ENCODE data around the gene RAB7B. TPM values are rescaled to one million over a fixed set of nuclear protein-coding genes. Genes with fewer than 3 reads are reported as not detected.

RAB7B gene
- total RNA-seq, 2 experiments from 2014 or later: not detected

DNA sequence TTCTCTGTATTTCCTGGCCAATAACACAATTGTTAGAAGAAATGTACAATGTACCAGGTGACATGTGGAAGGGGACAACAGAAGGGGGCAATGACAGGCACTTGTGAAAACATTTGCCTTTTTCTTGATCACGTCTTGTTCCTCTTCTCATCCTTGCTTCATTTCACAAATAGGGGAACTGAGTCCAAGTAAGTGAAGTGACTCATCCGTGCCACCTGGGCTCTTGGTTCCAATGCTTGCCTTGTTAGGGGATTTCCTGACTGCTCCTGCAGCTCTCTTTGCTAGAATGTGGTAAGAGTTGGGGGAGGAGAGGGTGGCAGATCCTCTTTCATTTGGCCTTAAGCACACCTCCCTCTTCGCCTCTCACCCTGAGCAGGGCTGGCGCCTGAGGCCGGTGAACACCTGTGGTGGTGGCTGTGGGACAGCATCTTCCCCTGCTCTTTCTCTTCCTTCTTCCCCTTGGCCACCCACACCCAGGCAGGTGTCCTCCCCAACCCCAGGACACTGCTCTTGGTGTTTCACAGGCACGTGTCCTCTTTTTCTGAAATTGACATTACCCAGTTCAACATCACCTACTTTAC is 47.5 kb upstream of the RAB7B start:
- H3K79me2 ChIP-seq (ENCODE audit: insufficient read depth, low read depth, low read length): peaks cover 30% of the 10 kb centered on the region
- no peak overlapping the region for H2AFZ ChIP-seq (ENCODE audit: low read length)
- POLR2A ChIA-PET: interaction anchor here (0.8 to 1.2 kb wide), 2 partner anchors 7 to 9 kb away, joined by 3 read pairs; no protein-coding TSS in a partner anchor
- H3K4me2 ChIP-seq (ENCODE audit: low read length): peak overlapping the region; percentile 69
- H3K36me3 ChIP-seq (ENCODE audit: insufficient read depth, low read length): peaks cover 15% of the 10 kb centered on the region
- intact Hi-C loops (cut with micrococcal nuclease; ENCODE audit: unreplicated experiment): loop anchor here (1.0 to 10.0 kb wide), 10 partner anchors 9 to 1528 kb away; partner anchors contain the start of genes FCMR, IKBKE and MAPKAPK2
- H3K27ac ChIP-seq (ENCODE audit: low read depth, low read length, poor library complexity, severe bottlenecking): peak overlapping the region; percentile 98
- H3K9me3 ChIP-seq (ENCODE audit: low read length): no peaks in the 10 kb centered on the region
- CTCF ChIA-PET (ENCODE audit: unreplicated experiment): interaction anchor here (0.6 kb wide), 1 partner anchor 422 kb away, joined by 3 read pairs; no protein-coding TSS in a partner anchor
- H3K4me1 ChIP-seq (ENCODE audit: insufficient read depth, low read length, poor library complexity, severe bottlenecking): peaks cover 74% of the 10 kb centered on the region
- peak overlapping the region; percentile 55 for H3K4me3 ChIP-seq (ENCODE audit: low read depth, low read length, poor library complexity, severe bottlenecking)
- no peaks in the 10 kb centered on the region for H4K20me1 ChIP-seq (ENCODE audit: insufficient read depth, low read length)
- peak; percentile 71 for TF ChIP-seq CTCF (conservative IDR thresholded peaks at IDR 0.05; ENCODE audit: low read length)
- no peak for TF ChIP-seq EZH2phosphoT487 (IDR thresholded peaks at IDR 0.05; ENCODE audit: borderline replicate concordance, low read depth, low read length)
- H3K9me2 ChIP-seq (ENCODE audit: insufficient read depth, low read length): no peaks in the 10 kb centered on the region
- BruUV-seq (replicated peaks): no TSS peak
- DNase-seq (ENCODE audit: low spot score): peak; percentile 98

DNA sequence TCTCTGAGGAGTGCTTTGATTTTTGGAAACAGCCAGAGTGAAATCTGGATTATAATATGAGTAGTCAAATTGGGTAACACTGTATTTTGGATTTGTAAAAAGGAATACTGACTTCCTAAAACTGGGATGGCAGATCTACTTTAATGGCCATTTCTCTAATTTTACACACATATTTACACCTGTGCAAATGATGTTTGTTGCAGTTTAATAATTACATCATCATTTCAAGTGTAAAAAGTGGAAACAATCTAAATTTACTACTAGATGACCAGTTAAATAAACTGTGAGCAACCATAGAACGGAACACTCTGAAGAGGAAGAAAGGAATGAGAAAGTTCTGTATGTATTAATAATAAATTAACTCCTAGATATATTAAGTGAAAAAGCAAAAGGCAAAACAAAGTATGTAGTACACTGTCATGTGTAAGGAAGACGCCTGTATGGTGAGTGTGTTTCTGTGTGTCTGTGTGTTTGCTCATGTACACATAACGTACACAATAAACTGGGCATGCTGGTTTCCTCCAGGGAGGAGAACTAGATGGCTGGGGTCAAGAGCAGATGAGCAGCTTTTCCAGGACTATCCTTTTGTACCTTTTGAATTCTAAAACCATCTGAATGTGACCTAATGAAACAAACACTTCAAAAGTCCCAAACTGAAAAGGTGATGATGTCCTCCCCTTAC is 46.9 kb upstream of the RAB7B start:
- H4K20me1 ChIP-seq (ENCODE audit: insufficient read depth, low read length): no peaks in the 10 kb centered on the region
- H3K4me2 ChIP-seq (ENCODE audit: low read length): peak overlapping the region; percentile 54
- BruUV-seq (replicated peaks): no TSS peak
- ChIA-PET POLR2A (no interaction called here), CTCF (ENCODE audit: unreplicated experiment) (no interaction called here)
- intact Hi-C loops (cut with micrococcal nuclease; ENCODE audit: unreplicated experiment): loop anchor here (1.0 to 10.0 kb wide), 9 partner anchors 9 to 1528 kb away; partner anchors contain the start of genes FCMR, IKBKE and MAPKAPK2
- H3K4me1 ChIP-seq (ENCODE audit: insufficient read depth, low read length, poor library complexity, severe bottlenecking): peaks cover 67% of the 10 kb centered on the region
- H3K9me2 ChIP-seq (ENCODE audit: insufficient read depth, low read length): no peaks in the 10 kb centered on the region
- no peaks in the 10 kb centered on the region for H3K9me3 ChIP-seq (ENCODE audit: low read length)
- H2AFZ ChIP-seq (ENCODE audit: low read length): peak overlapping the region; percentile 2; the same call in 1 of the 2 replicates
- DNase-seq (ENCODE audit: low spot score): no peak
- H3K36me3 ChIP-seq (ENCODE audit: insufficient read depth, low read length): peaks cover 8% of the 10 kb centered on the region; the same call in 1 of the 2 replicates
- TF ChIP-seq CTCF (conservative IDR thresholded peaks at IDR 0.05; ENCODE audit: low read length) (no peak), EZH2phosphoT487 (IDR thresholded peaks at IDR 0.05; ENCODE audit: borderline replicate concordance, low read depth, low read length) (no peak)
- H3K27ac ChIP-seq (ENCODE audit: low read depth, low read length, poor library complexity, severe bottlenecking): peak overlapping the region; percentile 98
- peak overlapping the region; percentile 24 for H3K4me3 ChIP-seq (ENCODE audit: low read depth, low read length, poor library complexity, severe bottlenecking)
- H3K79me2 ChIP-seq (ENCODE audit: insufficient read depth, low read depth, low read length): peaks cover 23% of the 10 kb centered on the region
